Measurements from ENCODE around the gene CGB8. TPM values are rescaled to one million over a fixed set of nuclear protein-coding genes. Genes with fewer than 3 reads are reported as not detected.
"Not testable (repeated sequence)": the region's sequence is repeated elsewhere in the genome, so short reads cannot be mapped to it uniquely, and the experiment has no call there.

CGB8 gene
- total RNA-seq, 1 donor from 2014 or later, result not detected

DNA sequence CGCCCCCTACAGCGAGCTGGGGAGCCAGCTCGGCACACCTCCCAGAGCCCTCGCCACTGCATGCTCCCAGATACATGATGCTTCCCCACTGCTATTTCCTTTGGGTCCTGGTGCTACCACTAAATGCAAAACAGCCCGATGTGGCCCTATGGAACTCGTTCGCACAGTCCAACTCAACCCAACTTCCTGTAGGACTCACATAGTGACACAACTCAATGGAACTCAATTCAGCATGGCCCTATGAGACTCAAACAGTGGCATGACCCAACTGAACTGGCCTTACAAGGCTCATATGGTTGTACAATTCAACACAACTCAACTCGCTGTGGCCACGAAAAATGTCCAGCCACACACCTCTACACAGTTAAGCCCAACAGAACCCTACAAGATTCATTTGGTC lies 20.1 kb upstream of the CGB8 start:
- DNase-seq (ENCODE audit: missing footprints) (no peak), ATAC-seq (no peak)
- intact Hi-C loops (cut with DNase I), result no loop called here

DNA sequence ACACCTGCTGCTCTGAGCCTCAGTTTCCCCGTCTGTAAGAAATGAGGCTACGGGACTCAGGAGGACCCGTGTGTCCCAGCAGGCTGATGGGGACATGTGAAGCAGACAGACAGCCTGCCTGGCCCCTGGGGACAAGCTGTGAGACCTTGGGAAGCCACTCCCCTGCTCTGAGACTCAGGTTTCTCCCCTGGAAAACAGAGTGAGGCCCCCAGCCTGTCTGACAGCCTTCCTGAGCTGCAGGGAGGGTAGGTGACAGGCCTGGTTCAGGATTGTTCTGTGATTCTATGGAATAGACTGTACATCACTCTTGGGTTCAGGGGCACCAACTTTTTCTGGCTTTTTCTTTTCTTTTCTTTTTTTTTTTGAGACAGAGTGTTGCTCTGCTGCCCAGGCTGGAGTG lies 18.6 kb upstream of the CGB8 start:
- DNase-seq (ENCODE audit: missing footprints) (no peak), ATAC-seq (no peak)
- intact Hi-C loops (cut with DNase I), result no loop called here

- DNase-seq (ENCODE audit: missing footprints) (no peak), ATAC-seq (no peak)
- intact Hi-C loops (cut with DNase I), result no loop called here
These were observed 17.1 kb upstream of the CGB8 start for GRCh38 chr19:49065905-49066512.

DNA sequence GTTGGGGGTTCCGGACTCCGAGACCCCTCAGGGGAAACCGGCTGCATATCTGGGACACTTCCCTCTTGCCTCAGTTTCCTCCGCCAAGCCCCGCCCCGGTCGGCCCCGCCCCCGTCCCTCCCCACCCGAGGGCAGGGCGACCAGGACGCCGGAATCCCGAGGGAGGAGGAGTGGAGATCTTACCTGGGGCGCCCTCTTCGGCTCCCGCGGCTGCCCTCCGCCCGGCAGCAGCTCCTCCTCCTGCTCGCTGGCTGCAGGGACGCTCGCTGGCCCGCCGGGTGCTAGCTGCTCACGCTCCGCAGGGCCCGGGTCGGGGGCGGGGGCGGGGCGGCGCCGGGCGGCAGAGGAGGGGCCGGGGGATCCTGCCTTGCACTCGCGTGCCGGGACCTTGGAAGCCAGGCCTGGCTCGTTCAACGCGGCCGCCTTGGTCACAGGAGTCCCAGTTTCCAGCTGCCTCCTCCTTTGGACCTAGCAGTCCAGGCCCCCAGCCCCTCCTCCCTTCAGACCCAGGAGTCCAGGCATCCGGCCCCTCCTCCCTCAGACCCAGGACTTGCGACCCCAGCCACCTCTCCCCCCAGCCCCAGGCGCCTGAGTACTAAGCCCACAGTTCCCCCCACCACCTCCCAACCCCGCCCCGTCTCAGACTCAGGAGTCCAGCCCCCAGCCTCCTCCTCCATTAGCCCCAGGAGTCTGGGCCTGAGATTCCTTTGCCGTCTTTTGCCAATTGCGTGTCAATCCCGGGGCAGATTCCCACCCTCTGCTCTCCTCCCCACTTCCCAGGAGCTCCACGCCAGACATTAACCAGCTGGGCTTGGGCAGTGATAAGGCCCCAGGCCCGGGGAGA lies 16.1 kb upstream of the CGB8 start, which contains the start of gene NTF4:
Gene NTF4 (minus strand): TSS at position 51 of the 844 bp plus-strand sequence. CDS start 2,821 bp downstream, outside the sequence.
- intact Hi-C loops (cut with DNase I), result no loop called here
- DNase-seq (ENCODE audit: missing footprints) (no peak), ATAC-seq (peak; percentile 20)

DNA sequence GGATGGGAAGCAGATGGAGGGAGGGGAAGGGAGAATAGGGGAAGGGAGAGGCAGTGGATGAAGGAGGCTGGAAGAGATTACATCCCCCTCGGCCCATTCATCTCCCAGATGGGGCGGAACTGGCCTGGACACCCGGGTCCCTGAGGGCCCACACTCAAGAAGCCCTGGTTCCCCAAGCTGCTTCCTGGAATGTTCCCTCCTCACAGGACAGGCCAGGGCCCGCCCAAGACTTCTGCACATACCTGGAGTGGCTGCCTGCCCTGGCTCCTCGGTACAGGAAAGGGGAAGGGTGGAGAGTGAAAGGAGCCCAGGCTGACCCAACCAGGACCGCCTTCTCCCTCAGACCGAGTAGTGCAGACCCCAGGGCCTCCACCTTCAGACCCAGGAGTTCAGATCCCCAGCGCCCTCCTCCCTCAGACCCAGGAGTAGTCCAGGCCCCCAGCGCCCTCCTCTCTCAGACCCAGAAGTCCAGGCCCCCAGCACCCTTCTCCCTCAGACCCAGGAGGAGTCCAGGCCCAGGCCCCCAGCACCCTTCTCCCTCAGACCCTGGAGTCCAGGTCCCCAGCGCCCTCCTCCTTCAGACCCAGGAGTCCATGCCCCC lies 15.2 kb upstream of the CGB8 start:
- ATAC-seq (no peak), DNase-seq (ENCODE audit: missing footprints) (no peak)
- intact Hi-C loops (cut with DNase I), result no loop called here

GRCh38 chr19:49061445-49061844 lies 12.5 kb upstream of the CGB8 start:
- DNase-seq (ENCODE audit: missing footprints), result no peak
- intact Hi-C loops (cut with DNase I), result no loop called here

DNA sequence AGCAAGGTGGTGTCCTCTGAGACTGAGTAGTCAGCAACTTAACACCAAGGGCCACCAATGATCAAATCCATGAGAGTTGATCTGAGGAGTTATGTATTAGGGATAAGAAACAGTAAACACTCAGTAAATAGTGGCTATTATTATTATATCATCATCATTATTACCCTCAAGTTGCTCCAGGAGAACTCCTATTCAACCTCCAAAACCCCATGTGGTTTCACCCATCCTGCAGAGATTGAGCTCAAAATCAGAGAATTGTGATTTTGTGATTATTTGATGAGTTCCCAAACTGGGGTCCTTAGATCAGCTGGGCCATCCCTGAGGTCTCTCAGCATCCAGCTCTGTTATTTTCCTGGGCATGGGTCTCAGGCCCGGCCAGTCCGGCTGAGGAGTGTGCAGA lies 12.1 kb upstream of the CGB8 start:
- no peak for DNase-seq (ENCODE audit: missing footprints)
- no peak for ATAC-seq
- intact Hi-C loops (cut with DNase I), result no loop called here

More at GRCh38 chr19:49061445-49061844, 12.5 kb upstream of the CGB8 start:
- no peak for ATAC-seq

DNA sequence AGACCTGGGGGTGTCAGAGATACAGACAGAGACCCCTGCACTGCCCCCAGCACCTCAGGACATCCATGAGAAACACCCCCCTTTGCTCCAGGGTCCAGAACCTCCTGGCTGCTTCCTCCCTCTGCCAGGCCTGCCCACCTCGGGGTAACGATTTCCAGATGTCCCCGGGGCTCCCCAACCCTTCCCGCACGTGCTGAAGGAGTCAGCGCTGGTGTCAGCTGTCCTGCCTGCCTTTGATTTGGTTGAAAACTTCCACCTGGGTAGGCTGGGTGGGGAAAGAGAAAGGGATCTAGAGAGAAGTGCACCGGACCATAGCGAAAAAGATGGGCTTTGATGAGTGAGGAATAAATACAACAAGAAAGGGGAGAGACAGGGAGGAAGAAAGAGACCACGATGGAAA lies 10.1 kb upstream of the CGB8 start:
- ATAC-seq, result no peak
- no peak for DNase-seq (ENCODE audit: missing footprints)
- intact Hi-C loops (cut with DNase I), result no loop called here

DNA sequence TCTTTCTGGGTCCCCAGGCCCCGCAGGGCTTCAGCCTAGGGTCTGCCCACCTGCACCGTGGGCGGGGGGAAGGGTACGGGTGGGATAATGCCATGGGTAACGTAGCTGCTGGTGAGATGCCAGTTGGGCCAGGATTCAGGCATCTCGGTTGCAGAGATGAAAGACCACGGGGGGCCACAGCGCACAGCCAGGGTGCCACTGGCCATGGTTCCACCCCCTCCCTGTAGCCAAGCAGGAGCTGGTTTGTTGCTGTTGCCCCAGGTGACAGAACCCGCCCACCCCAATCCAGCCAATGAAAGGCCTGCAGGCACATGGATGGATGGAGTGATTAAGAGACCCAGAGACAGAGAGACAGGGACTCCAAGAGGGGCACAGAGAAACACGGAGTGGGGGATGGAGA lies 9.7 kb upstream of the CGB8 start:
- intact Hi-C loops (cut with DNase I), result no loop called here
- no peak for DNase-seq (ENCODE audit: missing footprints)
- no peak for ATAC-seq

- ATAC-seq (peak; percentile 76), DNase-seq (ENCODE audit: missing footprints) (peak; percentile 75)
- intact Hi-C loops (cut with DNase I), result no loop called here
These were observed 8.8 kb upstream of the CGB8 start, which contains the start of gene CGB7 for GRCh38 chr19:49057636-49058234. Gene CGB7, minus strand, starts transcription at chr19:49057749. Its CDS starts 2,374 bp downstream, at chr19:49055375.

DNA sequence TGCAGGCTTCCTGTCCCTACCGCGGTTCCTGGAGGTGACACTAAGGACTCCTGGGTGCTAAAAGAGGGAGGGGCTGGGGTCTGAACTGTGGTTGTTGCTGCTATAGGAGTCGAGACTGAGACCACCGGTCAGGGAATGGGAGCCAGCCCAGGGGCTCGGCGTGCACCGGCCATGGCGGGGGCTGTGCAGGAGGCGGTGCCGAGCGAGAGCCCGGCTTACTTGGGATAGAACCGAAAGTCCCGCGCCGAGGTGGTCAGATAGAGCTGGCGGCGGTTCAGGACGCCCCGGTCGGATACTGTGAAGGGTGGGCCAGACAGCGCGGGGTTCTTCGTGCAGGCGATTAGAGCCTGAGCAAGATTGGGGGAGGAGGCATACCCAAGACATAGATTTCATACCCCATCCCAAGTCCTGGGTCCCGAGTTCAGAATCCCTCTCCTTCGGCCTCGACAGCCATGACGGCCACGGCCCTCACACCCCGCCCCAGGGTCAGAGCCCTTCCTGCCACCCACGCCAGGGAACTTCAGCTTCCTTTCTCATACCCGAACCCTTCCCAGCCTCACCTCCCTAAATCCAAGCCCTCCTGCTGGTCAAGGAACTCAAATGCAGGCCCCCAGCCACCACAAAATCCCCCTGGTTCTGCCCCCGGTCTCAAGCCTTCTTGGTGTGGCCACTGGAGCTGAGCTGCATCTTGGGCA lies 8.1 kb upstream of the CGB8 start:
- ATAC-seq; DNase-seq (ENCODE audit: missing footprints); intact Hi-C loops (cut with DNase I): not testable (repeated sequence)

DNA sequence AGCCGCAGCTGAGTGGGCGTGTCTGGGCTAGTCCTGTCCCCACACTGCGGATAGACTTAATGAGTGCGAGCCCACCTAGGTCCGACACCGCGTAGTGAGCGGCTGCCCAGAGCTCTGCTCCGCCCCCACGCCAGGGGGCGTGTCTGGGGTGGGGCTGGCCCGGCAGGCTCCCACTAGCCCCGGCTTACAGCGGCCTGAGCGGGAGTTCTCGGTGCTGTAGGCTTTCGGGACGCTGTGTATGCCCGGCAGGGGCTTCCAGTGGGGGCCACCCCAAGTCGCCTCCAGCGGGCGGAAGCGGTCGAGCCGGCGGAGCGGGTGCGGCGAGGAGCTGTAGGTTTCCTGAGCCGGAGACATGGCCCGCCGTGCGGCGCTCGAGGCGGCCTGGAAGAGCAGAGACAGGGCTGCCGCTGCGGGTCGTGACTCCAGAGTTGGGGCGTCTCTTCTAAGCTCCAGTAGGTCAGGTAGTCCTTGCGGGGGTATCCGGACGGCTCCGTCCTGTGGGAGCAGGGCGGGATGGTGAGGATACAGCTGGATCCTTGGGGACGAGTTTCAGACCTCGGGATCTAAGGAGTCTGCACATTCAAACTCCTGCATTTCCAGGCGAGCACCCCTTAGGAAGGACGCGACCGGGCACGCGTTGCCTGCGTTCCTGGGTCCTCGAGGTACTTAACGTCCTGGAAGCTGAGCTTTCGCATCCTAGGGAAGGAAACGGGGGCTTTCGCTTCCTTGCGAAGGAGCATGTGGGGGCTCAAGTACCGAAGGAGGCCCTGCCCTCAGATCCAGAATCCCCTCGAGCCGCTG lies 7.4 kb upstream of the CGB8 start:
- ATAC-seq (peak; percentile 90), DNase-seq (ENCODE audit: missing footprints) (peak; percentile 74)
- intact Hi-C loops (cut with DNase I), result no loop called here

DNA sequence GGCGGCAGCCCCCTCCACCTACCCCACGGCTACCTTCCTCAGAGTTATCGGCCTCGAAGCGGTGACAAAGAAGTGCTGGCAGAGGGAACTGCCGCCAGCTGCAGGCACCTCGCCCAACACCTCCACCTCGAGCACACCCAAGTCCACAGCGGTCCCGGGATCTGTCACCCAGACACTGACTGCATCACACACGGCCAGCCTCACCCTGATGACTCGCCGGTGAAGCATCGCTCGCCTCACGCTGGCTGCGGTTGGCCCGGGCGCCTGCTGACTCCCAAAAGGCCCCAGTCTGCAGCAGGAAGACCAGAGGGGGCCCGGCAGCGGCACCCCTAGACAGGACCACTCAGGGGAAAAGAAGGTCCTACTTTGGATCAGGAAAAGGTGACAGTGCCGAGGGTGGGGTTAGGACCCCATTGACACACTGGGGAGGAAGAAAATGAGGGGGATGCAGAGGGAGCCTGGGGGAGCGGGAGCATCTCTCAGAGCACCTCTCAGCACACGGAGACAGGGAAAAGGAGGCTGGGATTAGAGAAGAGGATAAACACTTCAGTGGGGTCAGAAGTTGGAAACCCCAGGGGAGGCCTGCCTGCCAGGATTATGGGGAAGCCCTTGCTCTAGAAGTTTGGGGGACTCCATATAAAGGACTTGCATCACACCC lies 1.6 kb upstream of the CGB8 start:
- ATAC-seq; DNase-seq (ENCODE audit: missing footprints); intact Hi-C loops (cut with DNase I): not testable (repeated sequence)

GRCh38 chr19:49049834-49050233 lies 923 bp upstream of the CGB8 start:
- intact Hi-C loops (cut with DNase I); DNase-seq (ENCODE audit: missing footprints); ATAC-seq: not testable (repeated sequence)

DNA sequence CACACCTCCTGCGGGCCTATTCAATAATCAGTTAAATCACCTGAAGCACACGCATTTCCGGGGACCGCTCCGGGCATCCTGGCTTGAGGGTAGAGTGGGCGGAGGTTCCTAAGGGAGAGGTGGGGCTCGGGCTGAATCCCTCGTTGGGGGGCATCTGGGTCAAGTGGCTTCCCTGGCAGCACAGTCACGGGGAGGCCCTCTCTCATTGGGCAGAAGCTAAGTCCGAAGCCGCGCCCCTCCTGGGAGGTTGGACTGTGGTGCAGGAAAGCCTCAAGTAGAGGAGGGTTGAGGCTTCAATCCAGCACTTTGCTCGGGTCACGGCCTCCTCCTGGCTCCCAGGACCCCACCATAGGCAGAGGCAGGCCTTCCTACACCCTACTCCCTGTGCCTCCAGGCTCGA lies 5.4 kb downstream of the CGB8 start, which contains the start of gene CGB5:
Gene CGB5 (plus strand): TSS at position 301 of the 400 bp plus-strand sequence. CDS start 362 bp downstream, outside the sequence.
- DNase-seq (ENCODE audit: missing footprints); intact Hi-C loops (cut with DNase I); ATAC-seq: not testable (repeated sequence)

GRCh38 chr19:49042666-49043065 lies 6.2 kb downstream of the CGB8 start:
- DNase-seq (ENCODE audit: missing footprints); ATAC-seq; intact Hi-C loops (cut with DNase I): not testable (repeated sequence)

GRCh38 chr19:49042177-49042576 lies 6.7 kb downstream of the CGB8 start:
- intact Hi-C loops (cut with DNase I), result no loop called here
- DNase-seq (ENCODE audit: missing footprints) (no peak), ATAC-seq (no peak)
